GF-D8 (cell line): ENCODE data around the gene TTLL6.
"Not testable (repeated sequence)": the region's sequence is repeated elsewhere in the genome, so short reads cannot be mapped to it uniquely, and the experiment has no call there.

Experiments
- DNase-seq: peaks from one replicate; lab custom pipeline; 2025; lab: John Stamatoyannopoulos, UW

TTLL6 gene

GRCh38 chr17:48815311-48815710 is 1.7 kb downstream of the TTLL6 start:
- no peak for DNase-seq

- no peak for DNase-seq
Measured at GRCh38 chr17:48814504-48814903, 2.5 kb downstream of the TTLL6 start.

GRCh38 chr17:48812001-48812400 is 5.0 kb downstream of the TTLL6 start:
- DNase-seq = no peak

DNA sequence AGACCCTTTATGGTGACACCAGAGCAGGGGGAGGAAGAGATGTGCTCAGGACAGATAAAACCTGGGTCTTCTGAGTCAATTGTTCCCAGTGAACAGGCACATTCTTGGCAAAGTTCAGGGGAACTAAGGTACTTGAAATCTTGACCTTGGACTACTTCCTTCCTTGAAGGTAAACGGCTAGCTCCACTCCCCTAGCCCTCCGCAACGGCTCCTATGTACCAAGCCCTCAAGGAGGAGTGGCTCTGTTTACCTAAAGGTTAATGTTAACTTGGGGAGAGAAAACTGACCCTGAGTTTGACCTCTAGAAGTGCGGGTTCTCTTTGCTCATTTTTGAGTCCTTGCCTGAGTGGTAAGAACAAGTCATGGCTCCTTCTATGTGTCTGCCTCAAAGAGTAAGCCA is 7.8 kb downstream of the TTLL6 start:
- DNase-seq = no peak

DNA sequence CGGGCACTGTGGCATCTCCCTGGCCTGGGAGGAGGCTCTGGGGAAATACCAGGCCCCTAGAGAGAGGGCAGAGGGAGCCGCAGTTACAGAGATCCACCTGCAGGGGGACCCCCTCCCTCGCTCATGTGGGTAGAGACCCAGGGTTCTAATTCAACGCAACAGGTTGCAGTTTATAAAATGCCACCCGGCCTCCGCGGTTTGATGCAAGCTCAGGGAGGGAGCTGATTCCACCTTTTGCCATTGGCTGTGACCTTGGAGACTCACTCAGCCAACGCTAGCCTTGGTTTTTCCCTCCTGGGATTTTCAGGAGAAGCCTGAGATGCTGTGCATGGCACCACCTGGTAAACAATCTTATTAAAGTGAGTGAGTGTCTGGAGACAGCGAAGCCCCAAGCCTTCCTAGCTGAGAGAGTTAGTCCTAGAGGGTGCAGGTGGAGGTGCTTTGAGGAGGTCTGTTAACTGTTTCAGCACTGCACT is 12.1 kb downstream of the TTLL6 start:
- DNase-seq = no peak

GRCh38 chr17:48800626-48801217 is 16.3 kb downstream of the TTLL6 start:
- no peak for DNase-seq

DNA sequence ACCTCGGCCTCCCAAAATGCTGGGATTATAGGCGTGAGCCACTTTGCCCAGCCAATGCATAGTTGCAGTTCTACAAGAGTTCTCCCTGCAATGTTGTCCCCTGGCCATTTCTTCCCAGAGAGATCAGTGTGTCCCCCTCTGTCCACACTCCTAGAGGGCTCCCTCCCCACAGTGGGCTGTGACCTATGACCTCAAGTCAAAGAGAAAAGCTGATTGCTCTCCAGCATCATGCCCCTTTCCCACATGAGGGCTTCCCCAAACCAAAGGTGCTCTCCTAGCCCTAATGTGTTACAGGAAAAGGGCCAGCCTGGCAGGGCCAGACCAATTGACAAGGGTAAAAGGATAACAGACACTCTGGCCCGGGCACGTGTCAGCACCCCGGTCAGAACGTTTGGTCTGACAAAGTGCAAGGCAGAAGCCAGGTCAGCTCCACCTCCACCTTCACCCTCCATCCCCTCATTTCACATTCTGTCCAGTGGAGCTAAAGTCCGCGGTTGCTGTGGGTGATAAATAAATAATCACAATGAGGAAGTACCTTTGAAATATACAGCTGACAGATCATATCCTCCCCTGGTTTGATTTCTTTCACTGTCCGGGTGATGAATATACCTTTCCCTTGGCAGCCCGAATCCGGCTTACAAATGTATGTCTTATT is 17.8 kb downstream of the TTLL6 start:
- no peak for DNase-seq

DNA sequence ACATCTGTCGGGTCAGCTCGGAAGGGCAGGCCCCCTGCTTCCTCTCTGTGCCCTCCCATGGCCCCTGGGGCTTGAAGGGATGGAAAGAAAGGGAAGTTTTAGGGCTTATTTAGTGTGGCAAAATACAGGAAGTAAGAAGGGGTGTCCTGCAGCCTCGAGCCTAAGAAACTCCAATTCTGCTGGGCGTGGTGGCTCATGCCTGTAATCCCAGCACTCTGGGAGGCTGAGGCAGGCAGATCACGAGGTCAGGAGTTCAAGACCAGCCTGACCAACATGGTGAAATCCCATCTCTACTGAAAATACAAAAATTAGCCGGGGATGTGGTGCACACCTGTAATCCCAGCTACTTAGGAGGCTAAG is 20.9 kb downstream of the TTLL6 start:
- not testable (repeated sequence) for DNase-seq

GRCh38 chr17:48795444-48796162 is 21.4 kb downstream of the TTLL6 start:
- DNase-seq = no peak

DNA sequence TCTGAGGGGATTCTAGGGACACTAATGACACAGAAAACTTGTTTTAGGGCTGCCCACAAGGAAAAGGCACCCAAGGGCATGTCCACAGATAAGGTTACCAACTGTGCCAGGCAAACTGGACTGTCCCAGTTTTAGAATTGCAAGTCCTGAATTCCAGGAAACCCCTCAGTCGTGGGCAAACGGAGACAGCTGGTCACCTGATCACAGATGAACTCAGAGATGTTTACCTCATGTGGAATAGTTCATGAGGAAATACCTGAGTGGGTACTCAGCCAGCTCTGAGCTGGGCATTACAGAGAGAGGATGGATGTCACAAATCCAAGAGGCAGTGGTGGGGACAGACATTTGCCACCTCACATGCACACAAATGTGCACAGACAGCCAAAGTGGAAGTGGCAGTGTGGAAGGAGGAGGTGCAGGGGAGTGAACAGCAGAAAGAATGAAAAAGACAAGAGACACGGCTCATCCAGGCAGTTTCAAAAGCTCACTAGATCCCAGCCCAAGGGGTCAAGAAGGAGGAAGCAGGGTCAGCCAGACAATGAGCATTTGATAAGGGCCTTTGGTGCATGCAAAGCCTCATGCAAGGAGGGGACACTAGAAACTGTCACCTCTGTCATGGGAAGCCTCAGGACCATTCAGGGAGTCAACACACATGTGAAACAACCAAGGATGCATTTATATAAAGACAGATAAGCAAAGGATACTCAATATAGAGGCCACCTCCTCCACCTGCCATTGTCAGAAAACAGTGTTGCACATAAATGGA is 24.8 kb downstream of the TTLL6 start:
- DNase-seq = no peak

GRCh38 chr17:48791128-48792032 is 25.6 kb downstream of the TTLL6 start:
- DNase-seq = peak; percentile 43

DNA sequence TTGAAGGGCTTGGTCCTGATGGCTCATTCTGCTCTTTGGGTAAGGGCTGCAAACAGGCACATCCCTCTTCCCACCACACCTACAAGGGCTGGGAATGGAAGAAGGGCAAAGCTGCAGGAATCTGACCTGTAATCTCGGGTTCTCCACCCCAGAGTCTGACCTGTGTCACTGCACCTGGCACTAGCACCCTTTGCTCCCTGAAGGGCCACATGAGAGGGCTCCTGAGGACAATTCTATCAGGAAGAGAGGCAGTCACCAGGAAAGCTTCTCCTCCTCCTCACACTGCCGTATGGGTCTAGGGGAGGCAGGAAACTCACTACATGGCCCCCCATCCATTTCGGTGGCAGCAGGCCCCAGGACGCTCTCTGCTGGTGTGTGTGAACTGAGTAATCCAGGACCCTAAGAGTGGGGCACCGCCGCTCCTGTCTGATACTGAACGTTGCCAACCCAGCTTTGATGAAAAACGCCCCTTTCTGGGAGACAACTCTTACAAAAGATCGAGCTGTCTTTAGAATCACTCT is 26.4 kb downstream of the TTLL6 start:
- no peak for DNase-seq

DNA sequence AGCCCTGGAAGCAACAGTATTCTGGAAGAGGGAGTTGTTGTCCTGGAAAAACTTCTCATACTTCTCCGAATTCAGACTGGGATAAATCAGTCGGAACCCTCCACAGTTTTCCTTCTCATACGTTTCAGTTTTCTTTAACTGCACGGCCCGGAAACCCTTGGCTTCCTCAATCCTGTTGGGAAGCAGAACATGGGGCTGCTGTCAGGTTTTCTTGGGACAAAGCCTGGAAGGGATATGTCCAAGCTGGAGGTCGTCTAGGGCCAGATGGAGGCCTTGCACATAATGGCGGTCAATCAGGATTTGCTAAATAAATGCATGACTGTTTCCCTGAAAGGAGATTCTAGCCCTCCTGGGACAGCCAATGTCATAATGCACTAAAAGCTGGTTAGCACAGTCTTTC is 29.2 kb downstream of the TTLL6 start:
- DNase-seq = no peak

- DNase-seq = no peak
Measured at GRCh38 chr17:48779421-48779820, 37.6 kb downstream of the TTLL6 start.

GRCh38 chr17:48776602-48777001 is 40.4 kb downstream of the TTLL6 start:
- no peak for DNase-seq

- no peak for DNase-seq
Measured at GRCh38 chr17:48773245-48773644, 43.8 kb downstream of the TTLL6 start.

DNA sequence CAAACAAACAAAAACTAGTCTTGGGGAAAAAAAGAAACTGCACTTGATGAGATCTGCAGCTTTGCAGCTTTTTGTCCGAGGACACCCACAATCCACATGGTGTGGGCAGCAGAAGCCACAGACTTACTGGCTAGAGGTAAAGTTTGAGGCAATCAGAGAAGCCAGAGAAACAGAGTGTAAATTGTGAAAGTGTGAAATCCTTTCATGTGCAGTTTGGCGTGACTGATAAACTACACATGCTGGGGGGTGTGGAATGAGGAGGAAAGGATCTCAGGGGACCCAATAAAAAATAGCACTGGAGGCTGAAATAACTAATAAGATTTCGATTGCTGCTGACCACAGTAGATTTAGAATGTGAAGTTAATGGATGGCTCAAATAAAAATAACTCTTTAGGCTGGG is 46.1 kb downstream of the TTLL6 start:
- DNase-seq = peak; percentile 2

DNA sequence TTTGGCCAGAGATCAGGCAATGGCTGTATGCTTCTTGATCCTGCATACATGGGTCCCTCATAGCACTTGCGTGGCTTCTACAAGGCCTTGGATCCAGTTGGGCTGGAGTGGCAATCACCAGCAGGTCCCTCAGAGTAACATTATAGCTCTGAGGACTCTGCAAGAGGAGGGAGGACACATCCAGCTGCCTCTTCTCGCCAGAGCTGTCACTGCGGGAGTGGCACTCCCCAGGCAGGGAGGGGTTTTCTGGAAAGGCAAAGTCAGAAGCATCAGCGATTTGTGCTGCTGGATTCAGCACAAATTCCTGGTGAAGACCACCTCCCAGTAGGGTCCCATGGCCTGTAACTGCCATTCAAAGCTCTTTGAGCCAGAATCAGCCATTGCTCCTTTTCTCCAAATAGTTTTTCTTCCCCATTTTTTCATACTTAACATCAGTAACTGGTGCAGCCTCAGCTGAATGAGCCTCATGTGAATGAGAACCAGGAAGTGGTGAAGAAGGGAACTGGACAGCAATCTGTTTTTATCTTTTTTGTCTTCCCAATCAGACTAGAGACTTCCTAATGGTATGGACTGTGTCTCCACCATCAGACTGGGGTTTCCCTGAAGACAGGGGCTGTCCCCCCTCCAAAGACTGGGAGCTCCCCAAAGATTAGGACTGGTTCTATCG is 47.9 kb downstream of the TTLL6 start:
- no peak for DNase-seq

- no peak for DNase-seq
Measured at GRCh38 chr17:48767263-48767774, 49.7 kb downstream of the TTLL6 start.

GRCh38 chr17:48761114-48761513 is 55.9 kb downstream of the TTLL6 start:
- no peak for DNase-seq

GRCh38 chr17:48760411-48760810 is 56.6 kb downstream of the TTLL6 start:
- DNase-seq = no peak
